Karpas-422 (cell line): ENCODE results near the gene B3GAT1. TPM values are rescaled to one million over a fixed set of nuclear protein-coding genes. Genes with fewer than 3 reads are reported as not detected.
"Not testable (repeated sequence)": the region's sequence is repeated elsewhere in the genome, so short reads cannot be mapped to it uniquely, and the experiment has no call there.

Source experiments
- DNase-seq: peaks from one replicate; pipeline ENCODE4 v3.0.0-alpha.2; 2015
- H2AFZ ChIP-seq: fragments of 200-600 bp; sonication (generic); 2 replicates; pipeline ENCODE4 v1.6.1; 2014; ENCODE audit warnings: antibody characterized with exemption, low read length, mixed read lengths
- H3K27ac ChIP-seq: fragments of 200-600 bp; sonication (generic); 2 replicates; pipeline ENCODE4 v1.5.1; 2014; ENCODE audit warnings: mild to moderate bottlenecking, low read length, moderate library complexity
- H3K27me3 ChIP-seq: fragments of 200-600 bp; sonication (generic); 2 replicates; pipeline ENCODE4 v1.6.1; 2014; ENCODE audit warnings: low read length, mixed read lengths
- H3K36me3 ChIP-seq: fragments of 200-600 bp; sonication (generic); 2 replicates; pipeline ENCODE4 v1.6.1; 2014; ENCODE audit warnings: low read length, mixed read lengths; ENCODE audit not compliant: insufficient read depth
- H3K4me1 ChIP-seq: fragments of 200-600 bp; sonication (generic); 2 replicates; pipeline ENCODE4 v1.6.1; 2014; ENCODE audit warnings: mild to moderate bottlenecking, low read length, mixed read lengths
- H3K4me2 ChIP-seq: fragments of 200-600 bp; sonication (generic); 2 replicates; pipeline ENCODE4 v1.6.1; 2014; ENCODE audit warnings: low read length, low read depth, mild to moderate bottlenecking; ENCODE audit not compliant: poor library complexity, severe bottlenecking
- H3K4me3 ChIP-seq: fragments of 200-600 bp; sonication (generic); 2 replicates; pipeline ENCODE4 v1.5.1; 2014; ENCODE audit warnings: mild to moderate bottlenecking, antibody characterized with exemption, low read length, mixed read lengths
- H3K79me2 ChIP-seq: fragments of 200-600 bp; sonication (generic); 2 replicates; pipeline ENCODE4 v1.6.1; 2014; ENCODE audit warnings: mild to moderate bottlenecking, low read length, mixed read lengths
- H3K9ac ChIP-seq: fragments of 200-600 bp; sonication (generic); 2 replicates; pipeline ENCODE4 v1.6.0; 2014; ENCODE audit warnings: low read length
- H3K9me2 ChIP-seq: fragments of 200-600 bp; sonication (generic), shearing (Covaris generic); replicated peaks from 2 replicates; pipeline ENCODE4 v1.6.0; 2014; ENCODE audit warnings: mild to moderate bottlenecking, low read length, moderate library complexity; ENCODE audit not compliant: insufficient read depth
- H3K9me3 ChIP-seq: fragments of 300-700, 200-600 bp; sonication (generic); 2 replicates; pipeline ENCODE4 v1.6.1; 2014; ENCODE audit warnings: low read length, mixed read lengths
- H4K20me1 ChIP-seq: fragments of 200-600 bp; sonication (generic); 2 replicates; pipeline ENCODE4 v1.6.1; 2014; ENCODE audit warnings: mild to moderate bottlenecking, antibody characterized with exemption, low read length, low read depth; ENCODE audit not compliant: insufficient read depth
- total RNA-seq: library from RNA; depleted of rRNA; stranded (reverse); fragments of >200 nt; shearing (Covaris generic); gene quantifications from 2 replicates; pipeline ENCODE4 v1.2.3, GENCODE V29; 2014; ENCODE audit warnings: low replicate concordance; rRNA removed

Gene B3GAT1
- total RNA-seq: not detected in 2 replicates

DNA sequence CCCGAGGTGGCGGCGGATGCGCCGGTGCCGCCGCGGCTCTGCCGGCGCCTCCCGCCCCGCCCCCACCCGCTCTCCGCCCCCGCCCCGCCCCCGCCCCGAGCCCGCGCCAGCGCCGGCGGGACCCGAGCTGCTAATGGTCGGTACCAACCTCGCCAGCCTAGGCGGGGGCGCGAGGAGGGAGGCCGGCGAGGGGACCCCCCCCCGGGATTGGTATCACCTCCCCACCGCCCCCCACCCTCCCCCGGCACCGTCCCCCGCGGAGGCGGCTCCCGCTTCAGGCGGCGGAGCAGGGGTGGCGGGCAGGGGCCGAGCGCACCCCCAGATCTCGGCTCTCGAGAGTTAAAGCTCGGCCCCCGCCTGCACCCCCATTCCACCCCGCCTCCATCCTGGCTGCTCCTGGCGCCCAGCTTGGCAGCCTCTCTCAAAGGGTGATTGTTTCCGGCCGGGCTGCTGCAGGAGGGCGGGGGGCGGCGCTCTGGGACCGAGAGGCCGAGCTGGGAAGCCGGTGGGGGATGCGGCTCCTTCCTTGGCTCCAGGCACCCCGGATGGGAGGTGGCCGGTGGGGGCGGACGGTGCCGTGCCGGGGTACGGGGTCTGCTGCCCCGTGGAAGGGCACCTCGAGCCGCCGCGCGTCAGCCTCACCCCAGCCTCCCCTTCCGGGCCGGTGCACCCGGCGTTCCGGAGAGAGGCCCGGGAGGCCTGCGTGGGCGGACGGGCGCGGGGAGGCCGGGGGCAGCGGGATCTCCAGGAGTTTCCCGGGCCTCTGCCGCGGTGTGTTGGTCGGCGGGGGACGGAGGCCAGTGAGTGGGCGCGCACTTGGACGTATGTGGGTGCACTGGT lies at the start of gene B3GAT1:
B3GAT1 (minus strand) TSS at position 40 of the 840 bp plus-strand sequence. CDS start 24,583 bp downstream, outside the sequence.
- Histone ChIP-seq H3K4me1 (no peaks in the 10 kb centered on the region), H3K27ac (no peak within 1 kb of the TSS), H3K9me2 (no peaks in the 10 kb centered on the region), H3K36me3 (no peaks in the 10 kb centered on the region), H3K4me2 (no peak within 1 kb of the TSS), H3K27me3 (no peaks in the 10 kb centered on the region), H3K4me3 (no peak within 1 kb of the TSS), H3K79me2 (no peaks in the 10 kb centered on the region), H3K9ac (no peak within 1 kb of the TSS), H2AFZ (no peak within 1 kb of the TSS), H4K20me1 (no peaks in the 10 kb centered on the region), H3K9me3 (no peaks in the 10 kb centered on the region)
- no peak for DNase-seq

DNA sequence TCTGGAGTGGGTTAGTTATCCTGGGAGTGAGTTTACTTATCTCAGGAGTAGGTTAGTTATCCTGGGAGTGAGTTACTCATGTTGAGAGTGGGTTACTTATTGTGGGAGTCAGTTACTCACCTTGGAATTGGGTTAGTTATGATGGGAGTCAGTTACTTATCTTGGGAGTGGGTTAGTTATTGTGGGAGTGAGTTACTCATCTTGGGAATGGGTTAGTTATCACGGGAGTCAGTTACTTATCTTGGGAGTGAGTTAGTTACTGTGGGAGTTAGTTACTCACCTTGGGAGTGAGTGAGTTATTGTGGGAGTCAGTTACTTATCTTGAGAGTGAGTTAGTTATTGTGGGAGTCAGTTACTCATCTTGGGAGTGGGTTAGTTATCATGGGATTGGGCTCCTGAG lies 49.6 kb upstream of the B3GAT1 start:
- Histone ChIP-seq H3K9me2 (no peaks in the 10 kb centered on the region), H3K9me3 (no peaks in the 10 kb centered on the region), H3K4me2 (no peak overlapping the region), H3K27ac (no peak overlapping the region), H3K4me1 (no peaks in the 10 kb centered on the region), H3K36me3 (no peaks in the 10 kb centered on the region), H4K20me1 (no peaks in the 10 kb centered on the region), H3K27me3 (no peaks in the 10 kb centered on the region), H3K4me3 (no peak overlapping the region), H2AFZ (no peak overlapping the region), H3K9ac (no peak overlapping the region), H3K79me2 (no peaks in the 10 kb centered on the region)
- no peak for DNase-seq

GRCh38 chr11:134460881-134461280 lies 48.8 kb upstream of the B3GAT1 start:
- H3K27ac ChIP-seq: no peak overlapping the region
- H3K4me2 ChIP-seq: no peak overlapping the region
- H3K9me2 ChIP-seq: no peaks in the 10 kb centered on the region
- no peaks in the 10 kb centered on the region for H3K4me1 ChIP-seq
- H4K20me1 ChIP-seq: no peaks in the 10 kb centered on the region
- H3K27me3 ChIP-seq: no peaks in the 10 kb centered on the region
- H3K4me3 ChIP-seq: no peak overlapping the region
- H3K9me3 ChIP-seq: no peaks in the 10 kb centered on the region
- no peaks in the 10 kb centered on the region for H3K79me2 ChIP-seq
- H2AFZ ChIP-seq: no peak overlapping the region
- H3K36me3 ChIP-seq: no peaks in the 10 kb centered on the region
- no peak overlapping the region for H3K9ac ChIP-seq
- DNase-seq: no peak

DNA sequence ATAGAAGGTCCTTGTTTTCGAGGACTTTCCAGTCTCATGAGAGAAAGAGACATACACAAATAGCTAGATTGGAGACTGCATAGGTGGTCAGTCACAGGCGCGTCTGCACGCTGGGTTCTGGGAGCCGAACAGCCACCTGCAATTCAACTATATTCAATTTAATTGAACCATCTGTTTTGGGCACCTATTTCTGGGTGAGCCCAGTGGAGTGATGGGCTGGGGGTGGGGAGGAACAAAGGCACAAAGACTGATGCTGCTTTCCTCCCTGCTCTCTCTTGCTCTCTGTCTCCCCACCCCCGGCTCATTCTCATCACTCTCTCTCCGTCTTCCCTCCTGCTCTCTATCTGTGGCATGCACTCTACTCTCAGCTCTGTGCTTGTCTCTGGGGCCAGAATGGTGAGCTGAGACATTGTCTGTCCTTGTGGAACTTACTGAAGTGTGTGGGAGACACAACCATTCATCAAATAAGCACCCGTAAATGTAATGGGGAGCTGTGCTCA lies 48.1 kb upstream of the B3GAT1 start:
- Histone ChIP-seq H3K9me3 (no peaks in the 10 kb centered on the region), H3K9me2 (no peaks in the 10 kb centered on the region), H2AFZ (no peak overlapping the region)

GRCh38 chr11:134459246-134460061 lies 47.4 kb upstream of the B3GAT1 start:
- H2AFZ ChIP-seq: no peak overlapping the region
- H3K27me3 ChIP-seq: no peaks in the 10 kb centered on the region
- no peak for DNase-seq
- H3K9me2 ChIP-seq: no peaks in the 10 kb centered on the region
- H4K20me1 ChIP-seq: no peaks in the 10 kb centered on the region
- no peaks in the 10 kb centered on the region for H3K4me1 ChIP-seq
- no peaks in the 10 kb centered on the region for H3K9me3 ChIP-seq
- H3K27ac ChIP-seq: no peak overlapping the region
- no peak overlapping the region for H3K9ac ChIP-seq
- no peak overlapping the region for H3K4me2 ChIP-seq
- H3K4me3 ChIP-seq: no peak overlapping the region
- H3K79me2 ChIP-seq: no peaks in the 10 kb centered on the region
- H3K36me3 ChIP-seq: no peaks in the 10 kb centered on the region

More for the DNA sequence above, 48.1 kb upstream of the B3GAT1 start:
- Histone ChIP-seq H3K27me3 (no peaks in the 10 kb centered on the region), H3K79me2 (no peaks in the 10 kb centered on the region), H3K4me2 (no peak overlapping the region), H4K20me1 (no peaks in the 10 kb centered on the region), H3K27ac (no peak overlapping the region), H3K4me1 (no peaks in the 10 kb centered on the region), H3K4me3 (no peak overlapping the region), H3K9ac (no peak overlapping the region), H3K36me3 (no peaks in the 10 kb centered on the region)
- DNase-seq: no peak

GRCh38 chr11:134457411-134458007 lies 45.5 kb upstream of the B3GAT1 start:
- not testable (repeated sequence) for H3K4me3 ChIP-seq, H3K4me2 ChIP-seq, H3K27me3 ChIP-seq, H3K36me3 ChIP-seq, H2AFZ ChIP-seq, H3K9me2 ChIP-seq, H3K27ac ChIP-seq, H3K9ac ChIP-seq, H3K9me3 ChIP-seq, DNase-seq, H3K4me1 ChIP-seq, H3K79me2 ChIP-seq, H4K20me1 ChIP-seq

DNA sequence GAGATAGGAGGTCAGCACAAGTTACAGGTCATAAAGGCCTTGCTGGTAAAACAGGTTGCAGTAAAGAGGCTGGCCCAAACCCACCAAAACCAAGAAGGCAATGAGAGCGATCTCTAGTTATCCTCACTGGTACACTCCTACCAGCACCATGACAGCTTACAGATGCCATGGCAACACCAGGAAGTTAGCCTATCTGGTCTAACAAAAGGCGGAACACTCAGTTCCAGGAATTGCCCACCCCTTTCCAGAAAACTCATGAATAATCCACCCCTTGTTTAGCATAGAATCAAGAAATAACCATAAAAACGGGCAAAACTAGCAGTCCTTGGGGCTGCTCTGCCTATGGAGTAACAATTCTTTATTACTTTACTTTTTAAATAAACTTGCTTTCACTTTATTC lies 43.5 kb upstream of the B3GAT1 start:
- Histone ChIP-seq H3K27ac (no peak overlapping the region), H4K20me1 (no peaks in the 10 kb centered on the region), H3K27me3 (no peaks in the 10 kb centered on the region), H3K79me2 (no peaks in the 10 kb centered on the region), H3K36me3 (no peaks in the 10 kb centered on the region), H3K4me3 (no peak overlapping the region), H3K4me1 (no peaks in the 10 kb centered on the region), H2AFZ (no peak overlapping the region), H3K9me3 (no peaks in the 10 kb centered on the region), H3K9ac (no peak overlapping the region), H3K9me2 (no peaks in the 10 kb centered on the region), H3K4me2 (no peak overlapping the region)
- no peak for DNase-seq
